Measurements from ENCODE around the gene IGSF22.

GRCh38 chr11:18761144-18761543 is 35.2 kb upstream of the IGSF22 start:
- TF ChIP-seq POLR2A (IDR thresholded peaks at IDR 0.05) (no peak), POLR2AphosphoS5 (IDR thresholded peaks at IDR 0.05) (no peak)

Measured in gastroesophageal sphincter (tissue), 2 donors.